Measurements from ENCODE around the gene KLHL26.

The KLHL26 gene

DNA sequence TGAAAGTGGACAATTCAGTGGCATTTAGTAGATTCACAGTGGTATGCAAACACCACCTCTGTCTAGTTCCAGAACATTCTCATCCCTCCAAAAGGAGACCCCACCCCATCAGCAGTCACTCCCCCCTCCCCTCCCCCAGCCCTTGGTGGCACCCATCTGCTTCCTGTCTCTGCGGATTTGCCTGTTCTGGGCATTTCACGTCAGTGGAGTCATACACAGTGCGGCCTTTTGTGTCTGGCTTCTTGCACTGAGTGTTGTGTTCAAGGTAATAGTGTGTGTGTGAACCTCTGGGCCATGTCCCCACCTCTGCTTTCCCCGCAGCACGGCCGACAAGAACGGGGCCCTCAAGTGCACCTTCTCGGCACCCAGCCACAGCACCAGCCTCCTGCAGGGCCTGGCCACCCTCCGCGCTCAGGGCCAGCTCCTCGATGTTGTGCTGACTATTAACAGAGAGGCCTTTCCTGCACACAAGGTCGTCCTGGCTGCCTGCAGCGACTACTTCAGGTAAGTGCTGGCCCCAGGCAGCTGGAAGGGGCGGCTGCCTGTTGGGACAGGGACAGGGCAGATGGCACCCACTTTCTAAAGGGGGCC, 27.2 kb downstream of the KLHL26 start:
- peak overlapping the region; percentile 96 to 99 for H3K27ac ChIP-seq
- peaks cover 14 to 87% (median 73%) of the 10 kb centered on the region in 4 donors for H3K4me1 ChIP-seq
- H3K36me3 ChIP-seq, result peaks cover 25 to 33% (median 25%) of the 10 kb centered on the region in 3 donors
- H3K9me3 ChIP-seq, result no peaks in the 10 kb centered on the region
- DNase-seq, result peak in 1 of 2 donors; percentile 74
- H3K27me3 ChIP-seq, result no peaks in the 10 kb centered on the region
- intact Hi-C loops (cut with DNase I; ENCODE audit: low total_unique reads), result no loop called here
- no peak overlapping the region for H3K4me3 ChIP-seq
- no peak for TF ChIP-seq CTCF (IDR thresholded peaks at IDR 0.05)

- intact Hi-C loops (cut with DNase I; ENCODE audit: low total_unique reads), result no loop called here
- Histone ChIP-seq H3K27ac (peak overlapping the region; percentile 96 to 99), H3K4me3 (no peak overlapping the region)
Observed at GRCh38 chr19:18665771-18666202, 29.0 kb downstream of the KLHL26 start.

DNA sequence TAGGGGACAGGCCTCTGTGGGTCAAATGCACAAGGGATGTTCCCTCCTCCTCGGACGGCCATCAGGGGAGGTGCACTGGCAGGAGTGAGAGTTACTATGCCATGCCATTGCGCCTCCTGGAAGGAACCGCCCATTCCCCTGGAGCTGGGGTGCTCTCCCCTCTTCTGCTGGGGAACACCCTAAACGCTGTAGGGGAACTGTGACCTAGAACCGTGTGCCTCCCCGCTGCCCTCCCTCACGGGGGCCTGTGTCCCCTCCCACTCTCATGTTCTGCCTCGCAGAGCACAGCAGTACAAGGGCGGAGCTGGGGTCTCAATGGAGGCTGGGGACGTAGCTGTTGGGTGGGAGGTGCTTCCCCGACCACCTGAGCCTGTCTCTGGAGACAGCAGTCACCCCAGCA, 29.5 kb downstream of the KLHL26 start:
- intact Hi-C loops (cut with DNase I; ENCODE audit: low total_unique reads), result no loop called here
- H3K27ac ChIP-seq, result peak overlapping the region; percentile 96 to 99
- H3K27me3 ChIP-seq, result no peaks in the 10 kb centered on the region

More at GRCh38 chr19:18665771-18666202, 29.0 kb downstream of the KLHL26 start:
- H3K9me3 ChIP-seq, result no peaks in the 10 kb centered on the region
- H3K27me3 ChIP-seq, result no peaks in the 10 kb centered on the region
- H3K36me3 ChIP-seq, result peaks cover 35 to 51% (median 37%) of the 10 kb centered on the region in 3 donors
- no peak for TF ChIP-seq CTCF (IDR thresholded peaks at IDR 0.05)
- H3K4me1 ChIP-seq, result peaks cover 2 to 85% (median 58%) of the 10 kb centered on the region in 4 donors
- peak; percentile 57 to 95 for DNase-seq

DNA sequence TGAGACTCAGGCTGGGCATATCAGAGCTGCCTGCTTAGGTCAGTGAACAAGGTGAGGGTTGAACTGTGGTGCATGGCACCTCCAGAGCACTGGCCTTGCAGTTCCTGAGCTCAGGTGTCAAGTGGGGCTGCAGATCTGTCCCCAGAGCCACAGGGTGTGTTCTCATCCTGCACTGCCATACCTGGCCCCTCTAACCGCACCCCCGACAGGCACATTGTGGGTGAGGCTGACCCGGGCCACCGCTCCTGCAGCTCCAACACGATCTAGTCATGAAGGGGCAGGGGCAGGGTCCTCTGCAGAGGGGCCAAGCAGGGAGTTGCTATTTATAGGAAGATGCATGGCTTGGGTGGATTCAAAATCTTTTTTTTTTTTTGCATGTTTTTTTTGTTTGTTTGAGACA, 30.0 kb downstream of the KLHL26 start:
- H3K27ac ChIP-seq, result peak overlapping the region; percentile 96 to 99
- H3K4me3 ChIP-seq, result no peak overlapping the region
- peaks cover 0 to 85% (median 58%) of the 10 kb centered on the region in 4 donors for H3K4me1 ChIP-seq
- H3K27me3 ChIP-seq, result no peaks in the 10 kb centered on the region
- peaks cover 35 to 60% (median 42%) of the 10 kb centered on the region in 3 donors for H3K36me3 ChIP-seq
- intact Hi-C loops (cut with DNase I; ENCODE audit: low total_unique reads), result no loop called here
- TF ChIP-seq CTCF (IDR thresholded peaks at IDR 0.05), result no peak
- H3K9me3 ChIP-seq, result no peaks in the 10 kb centered on the region
- DNase-seq, result peak in 1 of 2 donors; percentile 67

More for the DNA sequence above, 29.5 kb downstream of the KLHL26 start:
- Histone ChIP-seq H3K36me3 (peaks cover 35 to 56% (median 42%) of the 10 kb centered on the region in 3 donors), H3K4me3 (no peak overlapping the region), H3K4me1 (peaks cover 0 to 85% (median 58%) of the 10 kb centered on the region in 4 donors), H3K9me3 (no peaks in the 10 kb centered on the region)
- TF ChIP-seq CTCF (IDR thresholded peaks at IDR 0.05), result no peak
- no peak for DNase-seq

GRCh38 chr19:18667531-18668251, 30.9 kb downstream of the KLHL26 start:
- Histone ChIP-seq H3K36me3 (peaks cover 35 to 62% (median 42%) of the 10 kb centered on the region in 3 donors), H3K9me3 (no peaks in the 10 kb centered on the region), H3K4me1 (peaks cover 0 to 85% (median 58%) of the 10 kb centered on the region in 4 donors), H3K4me3 (no peak overlapping the region), H3K27ac (peak overlapping the region; percentile 96 to 99), H3K27me3 (no peaks in the 10 kb centered on the region)
- DNase-seq, result peak in 1 of 2 donors; percentile 70
- no peak for TF ChIP-seq CTCF (IDR thresholded peaks at IDR 0.05)
- intact Hi-C loops (cut with DNase I; ENCODE audit: low total_unique reads), result no loop called here
